ENCODE measurements around the gene FAM168A.

The FAM168A gene

DNA sequence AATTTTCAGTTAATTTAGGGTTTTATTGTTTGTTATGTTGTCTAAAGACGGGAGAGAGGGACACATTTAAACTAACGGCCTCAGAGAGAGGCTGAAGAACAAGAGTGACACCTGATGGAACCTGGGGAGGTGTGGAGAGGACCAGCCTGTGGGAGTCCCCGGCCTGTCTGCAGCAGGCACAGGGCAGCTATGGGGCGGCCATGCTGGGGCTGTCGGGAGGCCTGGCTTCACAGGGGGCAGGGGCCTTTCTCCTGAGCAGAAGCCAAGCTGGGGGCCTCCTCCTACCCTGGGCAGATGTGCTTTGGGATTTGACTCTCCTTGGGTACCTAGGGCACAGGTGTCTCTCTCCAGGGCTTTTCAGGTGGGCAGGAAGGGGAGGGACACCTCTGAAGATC is 199.8 kb downstream of the FAM168A start:
- no peak for DNase-seq

DNA sequence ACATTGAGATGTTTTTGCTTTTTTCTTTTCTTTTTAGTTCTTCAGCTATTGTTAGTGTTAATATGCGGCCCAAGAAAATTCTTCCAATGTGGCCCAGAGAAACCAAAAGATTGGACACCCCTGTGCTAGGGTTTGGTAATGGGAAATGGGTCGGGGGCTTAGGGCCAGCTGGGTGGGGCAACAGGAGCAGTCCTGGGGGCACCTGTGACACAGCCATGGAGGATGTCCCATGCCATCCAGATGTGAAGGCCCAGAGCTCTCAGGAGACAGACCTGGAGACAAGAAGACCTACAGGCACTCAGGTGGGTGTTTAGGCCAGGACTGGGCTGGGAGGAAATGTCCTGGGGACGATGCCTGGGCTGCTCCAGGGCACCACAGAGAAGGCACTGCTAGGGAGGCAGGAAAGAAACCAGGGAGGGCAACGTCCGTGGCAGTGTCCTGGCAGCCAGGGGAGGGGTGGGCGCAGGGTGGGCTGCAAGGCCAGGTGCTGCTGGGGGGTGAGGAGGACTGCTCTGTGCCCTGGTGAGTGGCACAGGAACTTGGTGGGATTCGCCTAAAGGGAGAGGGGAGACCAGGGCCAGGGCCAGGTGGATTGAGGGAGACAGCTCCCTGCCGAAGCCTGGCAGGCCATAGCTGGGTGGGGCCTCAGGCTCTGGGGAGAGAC is 200.3 kb downstream of the FAM168A start:
- no peak for DNase-seq

DNA sequence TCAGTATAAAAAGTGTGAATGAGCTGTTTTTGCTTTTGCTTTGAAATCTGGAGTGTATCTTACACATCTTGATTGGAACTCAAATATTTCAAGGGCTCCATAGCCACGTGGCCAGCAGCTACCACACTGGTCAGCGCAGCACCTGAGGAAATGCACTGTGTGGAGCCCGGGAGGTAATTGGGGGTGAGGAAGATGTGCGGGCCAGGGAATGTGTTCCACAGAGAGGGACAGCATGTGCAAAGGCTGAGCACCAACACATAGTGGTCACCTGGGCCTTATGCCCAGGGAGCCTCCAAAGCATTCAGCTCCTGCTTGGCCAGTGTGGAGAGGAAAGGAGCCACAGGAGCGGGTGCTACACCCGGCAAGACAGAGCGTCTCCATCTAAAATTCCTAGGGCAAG is 200.9 kb downstream of the FAM168A start:
- no peak for DNase-seq

DNA sequence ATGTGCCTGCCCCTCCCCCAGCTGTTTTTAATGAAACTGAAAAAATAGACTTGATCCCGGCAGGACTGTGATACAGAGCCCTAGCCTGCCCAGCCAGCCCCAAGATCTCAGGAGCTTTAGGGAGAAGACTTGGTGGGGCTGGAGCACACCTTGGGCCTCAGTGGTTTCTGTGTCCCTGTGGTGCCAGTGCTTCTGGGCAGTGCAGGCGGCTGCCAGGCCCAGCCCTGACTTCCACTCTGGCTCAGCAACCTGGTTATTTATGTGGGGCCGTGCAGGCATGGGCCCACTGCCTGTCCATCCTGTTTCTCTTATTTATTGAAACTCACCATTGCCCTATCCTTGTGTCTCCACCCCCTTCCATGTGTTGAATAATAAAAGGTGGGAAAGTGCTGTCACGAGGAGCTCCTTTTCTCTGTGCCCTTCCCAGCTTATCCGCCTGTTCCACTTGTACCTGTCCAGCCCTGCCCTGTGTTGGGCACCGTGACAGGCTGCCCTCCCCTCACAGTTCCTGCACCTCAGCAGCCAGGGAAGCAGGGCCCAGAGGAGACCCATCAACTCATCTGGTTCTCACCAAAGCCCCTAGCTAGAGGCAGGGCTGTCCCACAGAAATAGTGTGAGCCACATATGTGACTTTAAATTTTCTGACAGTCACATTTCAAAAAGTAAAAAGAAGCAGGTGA is 201.5 kb downstream of the FAM168A start:
- no peak for DNase-seq

DNA sequence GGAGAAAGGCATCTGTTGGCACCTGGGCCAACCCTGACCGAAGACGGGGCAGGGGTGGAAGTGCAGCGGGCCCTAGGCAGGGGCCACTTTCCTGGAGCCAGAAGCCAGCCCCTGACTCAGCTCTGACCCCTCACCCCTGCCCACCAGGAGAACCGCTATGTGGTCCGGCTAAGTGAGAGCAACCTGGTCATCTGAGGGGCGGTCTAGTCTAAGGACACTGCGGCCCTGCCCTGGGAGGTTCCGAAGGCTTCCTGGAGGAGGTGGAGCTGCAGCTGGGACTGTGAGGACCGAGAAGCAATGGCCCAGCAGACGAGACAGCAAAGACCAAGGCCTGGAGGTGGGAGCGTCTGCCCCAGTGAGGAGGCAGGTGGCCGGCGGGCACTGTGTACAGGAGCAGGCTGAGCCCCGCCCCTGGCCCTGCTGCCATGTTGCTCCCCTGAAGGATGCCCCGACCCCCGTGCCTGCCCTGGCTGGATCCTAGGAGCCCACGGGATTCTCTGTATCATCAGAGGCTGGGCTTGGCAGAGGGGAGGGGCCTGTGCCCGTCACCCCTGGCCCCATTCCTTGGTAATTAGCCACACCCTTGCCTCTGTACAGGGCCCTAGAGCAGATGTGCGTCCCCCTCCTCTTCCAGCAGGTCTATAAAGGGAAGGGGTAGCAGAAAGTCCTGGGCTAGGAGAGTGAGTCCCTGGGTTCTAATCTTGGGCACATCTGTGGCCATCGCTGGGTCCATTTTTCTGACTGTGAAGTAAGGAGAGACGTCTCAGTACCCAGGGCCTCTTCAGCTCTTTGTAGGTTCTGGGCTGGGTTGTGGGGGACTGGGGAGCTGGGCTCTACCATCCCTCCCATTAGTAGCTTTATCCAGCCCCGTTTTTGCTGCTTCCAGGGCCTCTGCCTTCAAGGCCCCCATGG is 202.4 kb downstream of the FAM168A start:
- no peak for DNase-seq

DNA sequence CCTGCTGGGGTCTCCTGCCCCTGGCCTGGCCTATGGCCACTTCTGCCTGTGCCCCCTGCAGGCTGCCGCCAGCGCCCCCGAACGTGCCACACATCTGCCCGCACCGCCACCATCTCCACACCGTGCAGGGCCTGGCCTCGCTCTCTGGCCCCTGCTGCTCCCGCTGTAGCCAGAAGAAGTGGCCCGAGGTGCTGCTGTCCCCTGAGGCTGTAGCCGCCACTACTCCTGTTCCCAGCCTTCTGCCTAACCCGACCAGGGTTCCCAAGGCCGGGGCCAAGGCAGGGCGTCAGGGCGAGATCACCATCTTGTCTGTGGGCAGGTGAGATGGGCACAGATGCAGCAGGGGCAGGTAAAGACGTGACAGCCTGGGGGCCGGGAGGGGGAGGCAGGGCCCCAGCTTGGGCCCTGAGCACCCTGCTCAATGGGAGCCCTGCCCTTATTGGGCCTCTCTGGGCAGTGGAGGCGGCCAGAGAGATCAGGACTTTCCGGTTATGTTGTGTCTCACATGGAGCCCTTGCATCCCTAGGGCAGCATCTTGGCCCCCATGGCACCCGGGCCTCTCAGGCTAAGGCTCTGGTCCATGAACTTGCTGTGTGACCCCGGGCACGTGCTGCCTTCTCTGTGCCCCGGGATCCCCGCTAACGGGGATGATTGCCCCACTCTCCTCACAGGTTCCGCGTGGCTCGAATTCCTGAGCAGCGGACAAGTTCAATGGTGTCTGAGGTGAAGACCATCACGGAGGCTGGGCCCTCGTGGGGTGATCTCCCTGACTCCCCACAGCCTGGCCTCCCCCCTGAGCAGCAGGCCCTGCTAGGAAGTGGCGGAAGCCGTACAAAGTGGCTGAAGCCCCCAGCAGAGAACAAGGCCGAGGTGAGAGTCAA is 203.3 kb downstream of the FAM168A start:
- DNase-seq: no peak

DNA sequence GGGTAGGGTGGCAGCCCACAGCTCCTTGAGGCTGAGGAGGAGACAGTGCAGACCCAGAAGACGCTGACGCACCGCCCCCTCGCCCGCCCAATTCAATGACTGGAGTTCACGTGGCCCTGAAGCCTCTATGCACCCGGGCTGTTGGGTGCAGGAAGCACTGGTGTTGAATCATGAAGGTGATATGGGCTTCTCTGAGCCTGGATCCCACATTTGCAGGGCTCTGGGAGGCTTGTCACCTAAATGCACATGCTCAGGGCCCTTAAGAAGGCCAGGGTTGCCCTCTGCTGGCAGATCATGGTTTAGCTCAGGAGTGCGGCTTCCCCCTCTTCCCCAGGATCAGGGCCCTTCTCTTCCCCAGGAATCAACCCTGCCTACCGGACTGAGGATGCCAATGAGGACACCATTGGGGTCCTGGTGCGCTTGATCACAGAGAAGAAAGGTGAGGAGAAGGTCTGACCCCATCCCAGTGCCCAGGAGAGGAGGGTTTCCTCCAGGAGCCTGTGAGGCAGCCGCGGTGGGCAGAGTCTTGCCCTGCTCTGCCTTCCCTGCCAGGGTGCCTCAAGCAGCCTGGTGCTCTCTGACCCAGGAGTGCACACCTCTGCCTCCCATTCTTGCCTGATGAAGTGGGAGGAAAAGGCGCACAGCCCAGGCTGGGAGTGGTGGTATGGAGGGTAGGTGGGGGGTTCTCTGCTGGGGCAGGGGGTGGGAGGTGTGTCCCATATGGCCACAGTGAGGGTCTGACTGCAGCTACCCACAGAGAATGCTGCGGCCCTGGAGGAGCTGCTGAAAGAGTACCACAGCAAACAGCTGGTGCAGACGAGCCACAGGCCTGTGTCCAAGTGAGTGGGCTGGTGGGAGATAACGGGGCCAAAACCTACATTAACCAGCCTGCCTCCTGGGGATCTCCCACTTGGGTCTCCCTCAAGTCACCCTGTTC is 204.2 kb downstream of the FAM168A start:
- peak; percentile 13 for DNase-seq

DNA sequence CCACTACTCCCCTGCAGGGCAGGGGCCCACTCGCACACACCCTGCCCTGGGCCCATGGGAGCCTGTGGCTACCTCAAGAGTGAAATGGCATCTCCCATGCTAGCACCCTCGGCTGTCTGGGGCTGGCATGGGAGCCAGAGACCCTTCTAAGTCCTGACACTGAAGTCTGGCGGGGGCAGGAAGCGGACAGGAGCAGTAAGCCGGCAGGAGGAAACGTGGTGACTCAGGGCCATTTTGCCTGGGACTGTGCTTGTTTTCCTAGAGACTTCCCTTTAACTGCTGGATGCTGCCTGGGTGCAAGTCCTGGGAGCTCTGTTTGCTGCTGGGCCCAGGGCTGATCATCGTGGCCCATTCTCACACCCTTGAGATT is 204.9 kb downstream of the FAM168A start:
- no peak for DNase-seq

DNA sequence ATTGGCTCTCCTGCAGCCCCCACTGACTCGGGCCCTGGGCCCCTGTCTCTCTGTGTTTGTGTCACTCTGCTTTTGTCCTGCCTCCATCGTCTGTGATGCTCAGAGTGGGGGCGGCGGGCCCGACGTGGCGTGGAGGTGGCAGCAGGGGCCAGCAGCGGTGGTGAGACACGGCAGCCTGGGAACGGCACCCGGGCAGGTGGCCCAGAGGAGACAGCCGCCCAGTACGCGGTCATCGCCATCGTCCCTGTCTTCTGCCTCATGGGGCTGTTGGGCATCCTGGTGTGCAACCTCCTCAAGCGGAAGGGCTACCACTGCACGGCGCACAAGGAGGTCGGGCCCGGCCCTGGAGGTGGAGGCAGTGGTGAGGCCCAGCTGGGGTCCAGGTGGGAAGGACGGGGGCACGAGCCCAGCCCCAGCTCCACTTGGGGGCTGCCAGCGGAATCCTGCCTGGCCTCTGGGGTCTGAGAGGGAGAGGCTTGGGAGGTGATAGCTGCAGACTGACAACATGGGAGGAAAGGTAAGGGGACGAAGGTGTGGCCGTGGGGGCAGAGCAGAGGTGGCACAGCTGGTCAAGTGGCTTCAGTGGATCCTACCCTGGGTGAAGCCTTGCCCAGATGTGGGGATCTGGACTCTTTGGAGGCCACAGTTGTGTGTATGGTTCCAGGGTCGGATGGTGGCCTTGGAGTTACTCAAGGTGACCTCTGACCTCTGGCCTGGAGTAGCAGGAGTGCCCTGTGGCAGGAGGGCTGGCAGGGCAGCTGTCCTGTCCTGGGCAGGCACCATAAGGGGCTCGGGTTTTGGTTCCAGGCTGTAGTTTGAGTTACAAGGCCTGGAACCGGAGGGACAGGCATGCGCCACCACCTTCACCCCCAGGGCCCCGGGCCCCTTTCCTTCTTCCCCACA is 205.6 kb downstream of the FAM168A start:
- no peak for DNase-seq

DNA sequence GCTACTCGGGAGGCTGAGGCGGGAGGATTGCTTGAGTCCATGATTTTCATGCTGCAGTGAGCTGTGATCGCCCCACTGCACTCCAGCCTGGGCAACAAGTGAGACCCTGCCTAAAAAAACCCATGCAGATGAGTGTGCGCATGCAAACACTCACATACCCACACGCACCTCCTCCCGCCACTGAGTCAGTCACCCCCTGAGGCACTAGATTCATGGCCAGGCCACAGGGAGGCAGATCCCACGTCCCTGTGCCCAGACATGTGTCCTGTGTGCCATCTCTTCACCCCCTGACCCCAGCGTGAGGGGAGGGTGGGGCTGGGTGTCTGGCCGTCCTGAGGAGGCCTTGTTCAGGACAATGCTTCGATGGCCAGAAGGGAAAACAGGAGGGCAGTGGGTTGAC is 206.2 kb downstream of the FAM168A start:
- DNase-seq: no peak

DNA sequence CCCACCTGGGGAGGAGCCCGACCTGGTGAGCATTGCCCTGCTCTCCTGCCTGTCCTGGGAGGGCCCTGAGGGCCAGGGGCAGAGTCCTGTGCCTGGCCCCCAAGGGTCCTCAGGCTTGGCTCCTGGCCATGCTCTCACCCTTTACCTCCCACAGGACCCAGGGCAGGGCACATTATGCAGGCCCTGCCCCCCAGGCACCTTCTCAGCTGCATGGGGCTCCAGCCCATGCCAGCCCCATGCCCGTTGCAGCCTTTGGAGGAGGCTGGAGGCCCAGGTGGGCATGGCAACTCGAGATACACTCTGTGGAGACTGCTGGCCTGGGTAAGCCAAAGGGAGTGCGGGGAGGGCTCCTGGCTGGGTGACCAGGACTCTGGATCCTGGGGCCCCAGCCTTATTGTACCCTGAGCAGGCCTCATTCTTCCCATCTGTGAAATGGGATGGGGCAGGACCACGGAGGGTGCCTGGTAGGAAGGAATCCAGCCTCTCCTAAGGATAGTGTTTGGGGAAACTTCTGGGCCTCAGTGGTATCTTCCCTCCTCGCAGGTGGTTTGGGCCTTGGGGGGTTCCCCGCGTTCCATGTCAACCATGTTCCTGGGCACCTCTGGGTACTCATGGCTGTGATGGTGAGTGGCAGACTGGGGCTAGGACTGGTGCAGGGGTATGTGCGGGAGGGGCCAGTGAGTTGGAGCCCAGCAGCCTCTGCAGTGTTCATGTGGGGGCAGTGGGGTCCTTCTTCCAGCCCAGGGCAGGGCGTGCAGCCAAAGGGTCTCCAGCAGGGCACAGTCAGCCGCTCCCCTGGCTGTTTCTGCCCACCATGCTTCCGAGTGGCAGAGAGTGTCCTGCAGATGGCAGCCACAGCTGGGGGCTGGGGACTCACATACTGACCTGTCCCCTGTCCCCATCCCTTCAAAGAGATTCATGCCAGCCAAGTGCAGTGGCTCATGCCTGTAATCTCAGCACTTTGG is 207.0 kb downstream of the FAM168A start:
- DNase-seq: no peak

DNA sequence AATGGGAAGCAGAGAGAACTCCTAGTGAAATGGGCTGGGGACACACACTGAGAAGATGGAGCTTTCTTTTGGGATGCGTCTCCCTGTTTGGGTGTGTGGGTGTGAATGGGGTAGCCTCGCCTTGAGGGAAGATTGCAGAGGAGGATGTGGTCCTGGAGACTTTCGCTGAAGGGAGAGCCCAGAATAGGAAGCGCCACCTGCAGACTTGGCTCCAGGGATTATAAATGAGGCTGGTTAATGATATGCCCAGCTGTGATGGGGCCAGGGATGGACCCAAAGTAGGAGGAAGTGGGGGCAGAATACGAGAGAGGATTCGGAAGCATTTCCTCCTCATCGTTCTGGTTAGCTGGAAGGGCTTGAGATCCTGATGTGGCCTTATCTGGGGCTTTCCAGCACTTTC is 208.0 kb downstream of the FAM168A start:
- DNase-seq: no peak

DNA sequence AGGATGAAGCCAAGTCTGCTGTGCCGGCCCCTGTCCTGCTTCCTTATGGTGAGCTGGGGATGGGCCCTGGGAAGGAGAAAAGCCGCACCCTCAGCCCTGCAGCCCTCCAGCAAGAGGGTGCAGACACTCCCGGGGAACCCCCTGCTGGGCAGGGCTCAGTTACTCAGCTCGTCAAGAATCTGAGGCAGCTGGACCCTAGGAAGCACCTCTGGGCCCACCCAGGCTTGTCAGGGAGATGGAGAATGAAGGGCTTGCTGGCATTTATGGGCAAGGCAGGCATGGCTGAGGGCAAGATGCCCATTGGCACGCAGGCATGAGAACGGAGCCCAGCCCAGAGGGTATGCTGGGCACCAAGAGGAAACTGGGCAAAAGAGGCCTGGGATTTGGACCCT is 208.8 kb downstream of the FAM168A start:
- no peak for DNase-seq

DNA sequence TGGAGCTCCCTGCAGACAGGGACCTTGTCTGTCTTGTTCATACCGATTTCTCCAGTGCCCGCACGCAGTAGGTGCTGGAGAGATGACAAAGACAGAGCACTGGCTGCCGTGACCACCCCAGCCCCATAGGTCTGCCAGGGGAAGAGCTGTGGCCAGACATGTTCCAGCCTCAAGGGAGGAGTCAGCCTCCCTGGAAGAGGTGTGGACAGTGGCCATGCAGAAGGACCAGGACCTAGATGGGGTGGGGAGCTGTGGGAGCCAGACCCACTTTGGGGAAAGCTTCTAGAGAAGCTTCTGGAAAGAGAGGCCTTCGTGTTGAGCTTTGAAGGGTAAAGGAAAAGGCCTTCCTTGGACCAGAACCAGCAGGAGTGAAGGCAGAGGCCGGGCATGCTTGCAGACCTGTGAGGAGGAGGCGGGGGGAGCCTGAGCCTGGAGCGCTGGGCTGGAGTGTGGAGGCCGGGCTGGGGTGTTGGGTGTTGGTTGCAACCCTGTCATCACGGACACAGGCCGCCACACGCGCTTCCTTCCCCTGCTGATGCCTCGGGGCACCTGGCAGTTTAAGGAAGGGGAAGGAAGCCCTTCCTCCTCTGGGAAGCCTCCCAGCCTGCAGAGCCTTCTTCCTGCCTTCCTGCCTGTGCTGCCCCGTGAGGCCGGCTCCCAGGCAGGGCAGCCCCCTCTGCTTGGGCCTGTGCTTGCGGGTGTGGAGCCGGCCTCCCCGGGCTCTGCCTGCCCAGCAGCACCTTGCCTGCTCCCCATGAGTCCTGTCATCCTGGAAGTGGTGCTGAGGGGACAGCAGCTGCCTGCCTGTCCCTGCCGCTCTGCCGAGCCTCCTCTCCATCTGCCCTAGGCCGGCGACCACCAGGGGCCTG is 209.4 kb downstream of the FAM168A start:
- DNase-seq: no peak

DNA sequence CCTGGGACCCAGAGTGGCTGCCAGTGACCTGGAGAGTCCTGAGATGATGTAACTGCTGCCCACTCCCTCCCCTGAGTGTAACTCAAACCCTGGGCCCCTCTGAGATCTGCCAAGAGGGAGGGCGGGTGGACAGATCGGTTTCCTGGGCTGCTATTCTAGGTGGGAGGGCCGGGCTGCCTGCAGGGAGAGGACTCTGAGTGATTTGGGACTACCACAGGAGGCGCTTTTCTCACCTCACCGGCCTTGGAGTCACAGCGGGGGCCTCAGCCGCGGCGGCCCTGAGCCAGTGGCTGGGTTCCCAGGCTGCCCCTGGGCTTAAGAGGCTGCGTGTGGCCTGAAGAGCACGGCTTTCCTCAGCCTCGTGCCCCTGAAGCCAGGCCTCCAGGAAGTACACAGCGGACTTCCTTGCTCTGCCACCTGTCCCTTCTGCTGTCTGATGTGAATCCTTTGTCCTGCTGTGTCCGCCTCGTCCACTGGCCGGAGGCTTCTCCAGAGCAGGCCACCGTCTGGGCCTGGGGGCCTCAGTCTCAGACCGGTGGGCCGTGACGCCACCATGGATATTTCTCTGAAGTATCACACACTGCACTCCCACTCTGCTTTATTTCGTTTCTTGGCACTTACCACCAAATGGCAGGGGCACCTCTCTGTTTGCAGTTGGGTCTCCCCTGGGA is 210.2 kb downstream of the FAM168A start:
- no peak for DNase-seq

DNA sequence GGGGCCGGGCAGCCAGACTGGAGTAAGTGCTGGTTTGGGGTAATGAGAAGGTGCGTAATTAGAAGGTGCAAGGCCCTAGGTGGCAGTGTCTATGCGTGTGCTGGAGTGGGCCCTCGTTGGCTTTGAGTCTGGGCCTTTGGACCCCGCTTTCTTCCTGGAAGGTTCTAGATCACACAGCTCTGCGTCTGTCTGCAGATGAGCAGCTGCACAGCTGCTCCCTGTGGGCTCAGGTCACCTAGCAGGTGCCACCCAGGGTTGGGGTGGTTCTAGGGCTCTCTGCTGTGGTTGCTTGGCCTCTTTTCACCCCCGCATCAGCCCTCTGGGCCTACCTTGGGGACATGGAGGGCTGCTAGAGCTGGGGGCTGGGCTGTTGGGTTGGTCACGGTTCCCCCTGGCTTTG is 211.4 kb downstream of the FAM168A start:
- DNase-seq: no peak

DNA sequence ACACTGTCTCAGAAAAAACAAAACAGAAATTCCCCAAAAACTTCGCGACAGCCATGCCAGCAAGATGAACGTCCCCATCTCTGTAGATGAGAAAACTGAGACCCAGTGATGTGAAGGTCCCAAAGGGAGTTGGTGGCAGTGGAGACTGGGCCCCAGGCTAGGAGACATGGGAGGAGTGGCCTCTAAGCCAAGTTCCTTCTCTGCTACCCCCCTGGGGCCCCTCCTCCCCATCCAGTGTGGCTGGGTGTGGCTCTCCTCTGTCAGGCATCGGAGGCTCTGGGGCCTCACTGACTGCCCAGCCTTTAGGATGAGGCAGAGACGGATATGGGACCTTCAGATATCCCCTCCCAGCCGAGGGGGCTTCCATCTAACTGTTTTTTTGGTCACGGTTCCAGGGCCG is 211.9 kb downstream of the FAM168A start:
- DNase-seq: no peak

All from DMS79 treated with DMSO at 0.1 percent for 48 hours (cell line).